ENCODE data around the gene OR2T11.

DNA sequence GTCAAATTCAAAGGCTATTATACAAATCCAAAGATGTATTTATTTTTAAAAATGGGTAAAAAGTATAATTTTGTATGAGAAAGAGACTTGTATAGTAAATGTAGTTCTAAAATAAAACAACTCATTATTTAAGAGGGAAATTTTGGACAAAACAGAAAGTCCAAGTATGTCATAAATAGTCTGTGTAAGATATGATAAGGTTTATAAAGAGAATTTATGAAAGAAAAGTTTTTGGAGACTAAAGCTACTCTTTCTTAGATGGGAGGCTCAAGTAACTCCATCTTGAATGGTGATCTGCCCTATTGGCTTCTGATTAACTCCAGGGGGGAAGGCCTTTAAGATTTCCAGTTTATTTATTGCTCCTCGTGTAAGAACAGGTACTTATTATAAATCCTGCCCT lies 35.1 kb upstream of the OR2T11 start:
- TF ChIP-seq, protein P1, sequence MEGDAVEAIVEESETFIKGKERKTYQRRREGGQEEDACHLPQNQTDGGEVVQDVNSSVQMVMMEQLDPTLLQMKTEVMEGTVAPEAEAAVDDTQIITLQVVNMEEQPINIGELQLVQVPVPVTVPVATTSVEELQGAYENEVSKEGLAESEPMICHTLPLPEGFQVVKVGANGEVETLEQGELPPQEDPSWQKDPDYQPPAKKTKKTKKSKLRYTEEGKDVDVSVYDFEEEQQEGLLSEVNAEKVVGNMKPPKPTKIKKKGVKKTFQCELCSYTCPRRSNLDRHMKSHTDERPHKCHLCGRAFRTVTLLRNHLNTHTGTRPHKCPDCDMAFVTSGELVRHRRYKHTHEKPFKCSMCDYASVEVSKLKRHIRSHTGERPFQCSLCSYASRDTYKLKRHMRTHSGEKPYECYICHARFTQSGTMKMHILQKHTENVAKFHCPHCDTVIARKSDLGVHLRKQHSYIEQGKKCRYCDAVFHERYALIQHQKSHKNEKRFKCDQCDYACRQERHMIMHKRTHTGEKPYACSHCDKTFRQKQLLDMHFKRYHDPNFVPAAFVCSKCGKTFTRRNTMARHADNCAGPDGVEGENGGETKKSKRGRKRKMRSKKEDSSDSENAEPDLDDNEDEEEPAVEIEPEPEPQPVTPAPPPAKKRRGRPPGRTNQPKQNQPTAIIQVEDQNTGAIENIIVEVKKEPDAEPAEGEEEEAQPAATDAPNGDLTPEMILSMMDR (conservative IDR thresholded peaks at IDR 0.05), result no peak
- no peak for TF ChIP-seq EZH2 (IDR thresholded peaks at IDR 0.05; ENCODE audit: low read depth)

Data from PC-9 (cell line).